HepG2 (cell line): ENCODE results near the gene TOMM20. TPM values are rescaled to one million over a fixed set of nuclear protein-coding genes. Genes with fewer than 3 reads are reported as not detected.

Source experiments
- ATAC-seq: fragments of 200-7000 bp; cut with Tn5 transposase; 3 replicates; pipeline ENCODE4 v1.9.1; 2020; ENCODE audit warnings: mild to moderate bottlenecking, moderate library complexity
- BruUV-seq: library from RNA; stranded (reverse); fragments of 400-500 nt; replicated peaks from 2 replicates; lab custom pipeline; 2021; lab: Mats Ljungman, UMichigan
- CTCF ChIA-PET: fragments of 300-600 bp; formaldehyde crosslinking; extraction: SDS; loops from one replicate; lab custom pipeline; 2021; ENCODE audit warnings: low total read pairs, inconsistent platforms, low intra/inter-chr PET ratio; lab: Yijun Ruan, JAX
- POLR2A ChIA-PET: fragments of 350-600 bp; sonication (Branson Sonifier 250); formaldehyde crosslinking; loops from one replicate; lab custom pipeline; 2020; ENCODE audit warnings: antibody characterized with exemption, inconsistent platforms; lab: Yijun Ruan, JAX
- DNase-seq: peaks from one replicate; pipeline ENCODE4 v3.0.0-alpha.2; 2015; ENCODE audit warnings: low spot score
- FAIRE-seq: peaks from 3 replicates; lab custom pipeline; 2011; peaks lifted over from hg19 to GRCh38; lab: Jason Lieb, UNC
- H2AFZ ChIP-seq: one replicate; pipeline ENCODE4 v1.6.1; 2011; ENCODE audit warnings: low read length, inconsistent platforms
- H3K27ac ChIP-seq: fragments of 300-600 bp; 3 replicates; pipeline ENCODE4 v1.8.0; 2011; ENCODE audit warnings: mixed run types, mild to moderate bottlenecking, mixed read lengths, low read length, inconsistent platforms; ENCODE audit not compliant: insufficient read depth; ENCODE audit errors: extremely low read length
- H3K27me3 ChIP-seq, 2 experiments: fragments of 200-600 bp in 1 of 2; 2 replicates in 1 of 2; 3 replicates in 1 of 2; pipeline versions ENCODE4 v1.6.0 to v1.8.0; 2011; ENCODE audit warnings: low read length in 2 of 2, mild to moderate bottlenecking in 2 of 2, moderate library complexity in 2 of 2, inconsistent platforms in 1 of 2; ENCODE audit not compliant: insufficient read depth in 2 of 2, control insufficient read depth in 1 of 2
- H3K36me3 ChIP-seq, 2 experiments: fragments of 200-600 bp in 1 of 2; replicated peaks in 1 of 2; 2 replicates in 1 of 2; 3 replicates in 1 of 2; pipeline versions ENCODE4 v1.5.1 to v1.8.0; 2011; ENCODE audit warnings: low read length in 2 of 2, inconsistent platforms in 1 of 2; ENCODE audit not compliant: insufficient read depth in 2 of 2, control insufficient read depth in 1 of 2
- H3K4me1 ChIP-seq: 2 replicates; pipeline ENCODE4 v1.5.1; 2012; ENCODE audit warnings: low read length, inconsistent platforms; ENCODE audit not compliant: insufficient read depth
- H3K4me2 ChIP-seq: 2 replicates; pipeline ENCODE4 v1.6.0; 2011; ENCODE audit warnings: low read depth, low read length, inconsistent platforms
- H3K4me3 ChIP-seq, 3 experiments: fragments of 200-600 bp in 1 of 3; sonication (generic), shearing (Covaris generic) in 1 of 3; replicated peaks in 1 of 3; 2 replicates each; pipeline ENCODE4 v1.5.1; 2011 to 2016; ENCODE audit warnings: low read length in 3 of 3, inconsistent platforms in 2 of 3, low read depth in 2 of 3, mild to moderate bottlenecking in 2 of 3, control low read depth in 1 of 3, mixed read lengths in 1 of 3; ENCODE audit not compliant: insufficient read depth in 1 of 3
- H3K79me2 ChIP-seq: one replicate; pipeline ENCODE4 v1.6.1; 2011; ENCODE audit warnings: low read length, inconsistent platforms; ENCODE audit not compliant: insufficient read depth
- H3K9ac ChIP-seq: 2 replicates; pipeline ENCODE4 v1.6.0; 2011; ENCODE audit warnings: mild to moderate bottlenecking, low read depth, low read length, inconsistent platforms; ENCODE audit not compliant: insufficient read depth
- H3K9me3 ChIP-seq: 2 replicates; pipeline ENCODE4 v1.5.1; 2012; ENCODE audit warnings: mild to moderate bottlenecking, low read length
- H4K20me1 ChIP-seq: 2 replicates; pipeline ENCODE4 v1.6.0; 2011; ENCODE audit warnings: inconsistent platforms, mild to moderate bottlenecking, low read length, moderate library complexity; ENCODE audit not compliant: insufficient read depth
- ATRX ChIP-seq: sonication (generic); formaldehyde crosslinking; IDR thresholded peaks from 2 replicates; pipeline ENCODE4 v1.4.0; 2020; ENCODE audit warnings: missing genetic modification reagents, borderline replicate concordance
- BCLAF1 ChIP-seq: fragments of 450-650 bp; IDR thresholded peaks from 2 replicates; pipeline ENCODE4 v1.6.1; 2017; ENCODE audit warnings: mild to moderate bottlenecking
- CBX5 ChIP-seq: sonication (generic); formaldehyde crosslinking; IDR thresholded peaks from 2 replicates; pipeline ENCODE4 v1.4.0; 2020; ENCODE audit warnings: missing genetic modification reagents, borderline replicate concordance
- DMAP1 ChIP-seq: IDR thresholded peaks from 2 replicates; pipeline ENCODE4 v1.6.1; 2016
- GABPA ChIP-seq, 2 experiments: IDR thresholded peaks; 2 replicates each; pipeline ENCODE4 v1.6.1; 2011 to 2016; ENCODE audit warnings: low read depth in 2 of 2, low read length in 1 of 2, missing biosample characterization in 1 of 2, missing genetic modification characterization in 1 of 2
- JUNB ChIP-seq: sonication (generic); formaldehyde crosslinking; IDR thresholded peaks from 2 replicates; pipeline ENCODE4 v1.8.0; 2022; ENCODE audit warnings: missing genetic modification reagents, mild to moderate bottlenecking, borderline replicate concordance
- NFIC ChIP-seq: IDR thresholded peaks from 2 replicates; pipeline ENCODE4 v1.6.1; 2012; ENCODE audit warnings: mild to moderate bottlenecking, low read length, inconsistent platforms
- RBFOX2 ChIP-seq: fragments of 200-400 bp; formaldehyde crosslinking; IDR thresholded peaks from 2 replicates; pipeline ENCODE4 v1.6.1; 2017; ENCODE audit warnings: low read depth, mild to moderate bottlenecking, low read length
- RFX5 ChIP-seq: IDR thresholded peaks from 2 replicates; pipeline ENCODE4 v1.6.1; 2011; ENCODE audit warnings: low read depth, low read length, improper control_type of control experiment
- ZKSCAN1 ChIP-seq: fragments of 150-350 bp; IDR thresholded peaks from 2 replicates; pipeline ENCODE4 v1.6.1; 2014; ENCODE audit warnings: low read length
- ZNF234 ChIP-seq: sonication (generic); formaldehyde crosslinking; conservative IDR thresholded peaks from 2 replicates; pipeline ENCODE4 v1.5.1; 2020; ENCODE audit warnings: mild to moderate bottlenecking, missing genetic modification reagents
- ZNF616 ChIP-seq: sonication (generic); formaldehyde crosslinking; IDR thresholded peaks from 2 replicates; pipeline ENCODE4 v1.5.0; 2020; ENCODE audit warnings: low read depth, mild to moderate bottlenecking, missing genetic modification reagents
- WGBS: methylation state at CpG from one replicate; pipeline ENCODE4 v1.1.6; 2017; ENCODE audit warnings: low lambda C conversion rate; 5-methylcytosine and 5-hydroxymethylcytosine counted together
- in situ Hi-C: cut with HindIII; loops from 2 replicates; pipeline ENCODE4 v1.10.0; 2017; ENCODE audit warnings: low pct_unique_long_range_greater_than_20kb; ENCODE audit not compliant: extremely low pct_ligation_motif_present
- intact Hi-C: fragments of 100-400 bp; cut with micrococcal nuclease; formaldehyde crosslinking; loops from one replicate; pipeline ENCODE4 v1.10.0; 2022; ENCODE audit not compliant: unreplicated experiment
- polyA plus RNA-seq, 8 experiments: library from polyadenylated mRNA; depleted of rRNA in 3 of 8; stranded (reverse) in 7 of 8; unstranded in 1 of 8; fragments of >200 nt; fragmentation: Illumina TruSeq in 4 of 8; extraction: Trizol in 4 of 8; gene quantifications; 2 replicates each; pipeline versions ENCODE4 v1.2.1 to v1.2.3, GENCODE V29; 2011 to 2016; ENCODE audit warnings: low read depth in 4 of 8, missing spikeins in 1 of 8, mixed read lengths in 1 of 8; ENCODE audit not compliant: insufficient read depth in 1 of 8
- total RNA-seq, 5 experiments: library from RNA; depleted of rRNA; stranded (reverse); fragments of >200 nt; fragmentation: Illumina TruSeq; extraction: Trizol; gene quantifications; 2 replicates each; pipeline ENCODE4 v1.2.3, GENCODE V29; 2016; ENCODE audit warnings: low read depth in 1 of 5

Gene TOMM20
- total and polyA plus RNA-seq, 2 of the 13 experiments (the other 11 are each of a cell fraction or from before 2014, with no cell fraction given) = 153 to 376 TPM

GRCh38 chr1:235142991-235143390 lies 14.4 kb upstream of the TOMM20 start:
- no peaks in the 10 kb centered on the region for H3K27me3 ChIP-seq
- no TSS peak for BruUV-seq
- TF ChIP-seq BCLAF1 (no peak), ZNF616 (no peak), RBFOX2 (no peak), RFX5 (no peak), JUNB (CRISPR knock-in tag) (no peak), ZNF234 (CRISPR knock-in tag) (no peak), ATRX (CRISPR knock-in tag) (no peak), ZKSCAN1 (no peak), CBX5 (CRISPR knock-in tag) (no peak), DMAP1 (CRISPR knock-in tag) (no peak), GABPA (IDR thresholded peaks at IDR 0.05; ENCODE audit: low read depth, low read length) (no peak), GABPA (CRISPR knock-in tag; IDR thresholded peaks at IDR 0.05; ENCODE audit: low read depth) (no peak), NFIC (no peak)
- no peak overlapping the region for H3K27ac ChIP-seq
- no peak overlapping the region for H3K4me3 ChIP-seq
- no peak overlapping the region for H2AFZ ChIP-seq
- peaks cover 14% of the 10 kb centered on the region for H3K4me1 ChIP-seq
- peaks cover 20 to 53% of the 10 kb centered on the region in 2 experiments for H3K36me3 ChIP-seq
- in situ Hi-C loops = no loop called here
- 98% methylated on average over 4 of the region's 4 CpGs for WGBS
- peaks cover 9% of the 10 kb centered on the region for H3K79me2 ChIP-seq
- intact Hi-C loops = no loop called here
- no peak for DNase-seq
- no peaks in the 10 kb centered on the region for H3K9me3 ChIP-seq
- ChIA-PET CTCF (no interaction called here), POLR2A (interaction anchor here (1.2 kb wide), 1 partner anchor 18 kb away, joined by 3 read pairs; the partner anchor contains the start of gene RBM34)
- no peaks in the 10 kb centered on the region for H4K20me1 ChIP-seq
- ATAC-seq = no peak
- FAIRE-seq = no peak
- no peak overlapping the region for H3K4me2 ChIP-seq
- no peak overlapping the region for H3K9ac ChIP-seq
